Measurements from ENCODE around the gene UVRAG. TPM values are rescaled to one million over a fixed set of nuclear protein-coding genes. Genes with fewer than 3 reads are reported as not detected.

UVRAG gene
- total and polyA plus RNA-seq, 2 of the 13 experiments (the other 11 are each of a cell fraction or from before 2014, with no cell fraction given), result 9.7 to 17.3 TPM

DNA sequence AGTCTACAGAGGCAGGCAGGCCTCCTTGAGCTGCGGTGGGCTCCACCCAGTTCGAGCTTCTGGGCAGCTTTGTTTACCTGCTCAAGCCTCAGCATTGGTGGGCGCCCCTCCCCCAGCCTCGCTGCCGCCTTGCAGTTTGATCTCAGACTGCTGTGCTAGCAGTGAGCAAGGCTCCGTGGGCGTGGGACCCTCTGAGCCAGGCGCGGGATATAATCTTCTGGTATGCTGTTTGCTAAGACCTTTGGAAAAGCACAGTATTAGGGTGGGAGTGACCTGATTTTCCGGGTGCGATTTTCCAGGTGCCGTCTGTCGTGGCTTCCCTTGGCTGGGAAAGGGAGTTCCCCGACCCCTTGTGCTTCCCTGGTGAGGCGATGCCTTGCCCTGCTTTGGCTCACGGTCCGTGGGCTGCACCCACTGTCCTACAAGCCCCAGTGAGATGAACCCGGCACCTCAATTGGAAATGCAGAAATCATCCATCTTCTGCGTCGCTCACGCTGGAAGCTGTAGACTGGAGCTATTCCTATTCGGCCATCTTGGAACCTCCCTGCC lies 164.5 kb downstream of the UVRAG start (continued):
- TF ChIP-seq, protein P1, sequence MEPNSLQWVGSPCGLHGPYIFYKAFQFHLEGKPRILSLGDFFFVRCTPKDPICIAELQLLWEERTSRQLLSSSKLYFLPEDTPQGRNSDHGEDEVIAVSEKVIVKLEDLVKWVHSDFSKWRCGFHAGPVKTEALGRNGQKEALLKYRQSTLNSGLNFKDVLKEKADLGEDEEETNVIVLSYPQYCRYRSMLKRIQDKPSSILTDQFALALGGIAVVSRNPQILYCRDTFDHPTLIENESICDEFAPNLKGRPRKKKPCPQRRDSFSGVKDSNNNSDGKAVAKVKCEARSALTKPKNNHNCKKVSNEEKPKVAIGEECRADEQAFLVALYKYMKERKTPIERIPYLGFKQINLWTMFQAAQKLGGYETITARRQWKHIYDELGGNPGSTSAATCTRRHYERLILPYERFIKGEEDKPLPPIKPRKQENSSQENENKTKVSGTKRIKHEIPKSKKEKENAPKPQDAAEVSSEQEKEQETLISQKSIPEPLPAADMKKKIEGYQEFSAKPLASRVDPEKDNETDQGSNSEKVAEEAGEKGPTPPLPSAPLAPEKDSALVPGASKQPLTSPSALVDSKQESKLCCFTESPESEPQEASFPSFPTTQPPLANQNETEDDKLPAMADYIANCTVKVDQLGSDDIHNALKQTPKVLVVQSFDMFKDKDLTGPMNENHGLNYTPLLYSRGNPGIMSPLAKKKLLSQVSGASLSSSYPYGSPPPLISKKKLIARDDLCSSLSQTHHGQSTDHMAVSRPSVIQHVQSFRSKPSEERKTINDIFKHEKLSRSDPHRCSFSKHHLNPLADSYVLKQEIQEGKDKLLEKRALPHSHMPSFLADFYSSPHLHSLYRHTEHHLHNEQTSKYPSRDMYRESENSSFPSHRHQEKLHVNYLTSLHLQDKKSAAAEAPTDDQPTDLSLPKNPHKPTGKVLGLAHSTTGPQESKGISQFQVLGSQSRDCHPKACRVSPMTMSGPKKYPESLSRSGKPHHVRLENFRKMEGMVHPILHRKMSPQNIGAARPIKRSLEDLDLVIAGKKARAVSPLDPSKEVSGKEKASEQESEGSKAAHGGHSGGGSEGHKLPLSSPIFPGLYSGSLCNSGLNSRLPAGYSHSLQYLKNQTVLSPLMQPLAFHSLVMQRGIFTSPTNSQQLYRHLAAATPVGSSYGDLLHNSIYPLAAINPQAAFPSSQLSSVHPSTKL (CRISPR knock-in tag; IDR thresholded peaks at IDR 0.05), result peak; percentile 19; the same call in 1 of the 2 replicates
- TF ChIP-seq FOXK1 (CRISPR knock-in tag; IDR thresholded peaks at IDR 0.05; ENCODE audit: borderline replicate concordance, low read depth), result peak; percentile 26; the same call in 1 of the 2 replicates
- TF ChIP-seq GATAD2A (CRISPR knock-in tag; IDR thresholded peaks at IDR 0.05), result peak; percentile 27; the same call in 1 of the 2 replicates
- TF ChIP-seq PHF8 (CRISPR knock-in tag; IDR thresholded peaks at IDR 0.05), result peak; percentile 50; the same call in 1 of the 2 replicates
- TF ChIP-seq TBX2 (CRISPR knock-in tag; IDR thresholded peaks at IDR 0.05; ENCODE audit: borderline replicate concordance), result 0 out of 2 replicates have a peak, but pooled peaks have one; percentile 27
- peak; percentile 29; the same call in 1 of the 2 replicates for TF ChIP-seq FOXA3 (CRISPR knock-in tag; IDR thresholded peaks at IDR 0.05)
- TF ChIP-seq ZNF350 (CRISPR knock-in tag; IDR thresholded peaks at IDR 0.05; ENCODE audit: borderline replicate concordance, low read depth), result peak; percentile 17; the same call in 1 of the 2 replicates
- TF ChIP-seq, protein P2, sequence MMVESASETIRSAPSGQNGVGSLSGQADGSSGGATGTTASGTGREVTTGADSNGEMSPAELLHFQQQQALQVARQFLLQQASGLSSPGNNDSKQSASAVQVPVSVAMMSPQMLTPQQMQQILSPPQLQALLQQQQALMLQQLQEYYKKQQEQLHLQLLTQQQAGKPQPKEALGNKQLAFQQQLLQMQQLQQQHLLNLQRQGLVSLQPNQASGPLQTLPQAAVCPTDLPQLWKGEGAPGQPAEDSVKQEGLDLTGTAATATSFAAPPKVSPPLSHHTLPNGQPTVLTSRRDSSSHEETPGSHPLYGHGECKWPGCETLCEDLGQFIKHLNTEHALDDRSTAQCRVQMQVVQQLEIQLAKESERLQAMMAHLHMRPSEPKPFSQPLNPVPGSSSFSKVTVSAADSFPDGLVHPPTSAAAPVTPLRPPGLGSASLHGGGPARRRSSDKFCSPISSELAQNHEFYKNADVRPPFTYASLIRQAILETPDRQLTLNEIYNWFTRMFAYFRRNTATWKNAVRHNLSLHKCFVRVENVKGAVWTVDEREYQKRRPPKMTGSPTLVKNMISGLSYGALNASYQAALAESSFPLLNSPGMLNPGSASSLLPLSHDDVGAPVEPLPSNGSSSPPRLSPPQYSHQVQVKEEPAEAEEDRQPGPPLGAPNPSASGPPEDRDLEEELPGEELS (CRISPR knock-in tag; IDR thresholded peaks at IDR 0.05), result 0 out of 2 replicates have a peak, but pooled peaks have one; percentile 26
- 0 out of 2 replicates have a peak, but pooled peaks have one; percentile 23 for TF ChIP-seq SP4 (CRISPR knock-in tag; IDR thresholded peaks at IDR 0.05)
- peak; percentile 64 for TF ChIP-seq YY1 (IDR thresholded peaks at IDR 0.05; ENCODE audit: insufficient read depth, insufficient replicate concordance, low read depth, low read length)
- TF ChIP-seq TCF7 (IDR thresholded peaks at IDR 0.05; ENCODE audit: low read depth), result 0 out of 2 replicates have a peak, but pooled peaks have one; percentile 10
- TF ChIP-seq, protein P3, sequence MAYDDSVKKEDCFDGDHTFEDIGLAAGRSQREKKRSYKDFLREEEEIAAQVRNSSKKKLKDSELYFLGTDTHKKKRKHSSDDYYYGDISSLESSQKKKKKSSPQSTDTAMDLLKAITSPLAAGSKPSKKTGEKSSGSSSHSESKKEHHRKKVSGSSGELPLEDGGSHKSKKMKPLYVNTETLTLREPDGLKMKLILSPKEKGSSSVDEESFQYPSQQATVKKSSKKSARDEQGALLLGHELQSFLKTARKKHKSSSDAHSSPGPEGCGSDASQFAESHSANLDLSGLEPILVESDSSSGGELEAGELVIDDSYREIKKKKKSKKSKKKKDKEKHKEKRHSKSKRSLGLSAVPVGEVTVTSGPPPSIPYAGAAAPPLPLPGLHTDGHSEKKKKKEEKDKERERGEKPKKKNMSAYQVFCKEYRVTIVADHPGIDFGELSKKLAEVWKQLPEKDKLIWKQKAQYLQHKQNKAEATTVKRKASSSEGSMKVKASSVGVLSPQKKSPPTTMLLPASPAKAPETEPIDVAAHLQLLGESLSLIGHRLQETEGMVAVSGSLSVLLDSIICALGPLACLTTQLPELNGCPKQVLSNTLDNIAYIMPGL (CRISPR knock-in tag; IDR thresholded peaks at IDR 0.05; ENCODE audit: borderline replicate concordance in 1 of 2, low read depth in 1 of 2), result 0 out of 4 replicates have a peak, but pooled peaks of 1 of the 2 experiments have one; percentile 22
- TF ChIP-seq TAF1 (CRISPR knock-in tag; IDR thresholded peaks at IDR 0.05), result peak; percentile 45
- TF ChIP-seq ZNF292 (CRISPR knock-in tag; IDR thresholded peaks at IDR 0.05; ENCODE audit: borderline replicate concordance, low read depth), result peak; percentile 45
- TF ChIP-seq FOXO1 (CRISPR knock-in tag; IDR thresholded peaks at IDR 0.05), result 0 out of 2 replicates have a peak, but pooled peaks have one; percentile 27

All from HepG2 (cell line).